PC-3 (cell line): ENCODE data around the gene MAMLD1. TPM values are rescaled to one million over a fixed set of nuclear protein-coding genes. Genes with fewer than 3 reads are reported as not detected.

Experiments used
- ATAC-seq: fragments of 200-7000 bp; cut with Tn5 transposase; 2 replicates; pipeline ENCODE4 v1.9.1; 2020; ENCODE audit warnings: mild to moderate bottlenecking, moderate library complexity
- BruUV-seq: library from RNA; stranded (reverse); fragments of 400-500 nt; replicated peaks from 2 replicates; lab custom pipeline; 2021; lab: Mats Ljungman, UMichigan
- CTCF ChIA-PET: fragments of 300-600 bp; sonication (Branson Sonifier 250); formaldehyde crosslinking; loops from one replicate; lab custom pipeline; 2022; ENCODE audit warnings: antibody characterized with exemption; lab: Charles Lee
- POLR2A ChIA-PET: fragments of 300-600 bp; sonication (Branson Sonifier 250); formaldehyde crosslinking; loops from one replicate; lab custom pipeline; 2022; ENCODE audit warnings: antibody characterized with exemption; ENCODE audit not compliant: unreplicated experiment; lab: Charles Lee
- DNase-seq: peaks from one replicate; pipeline ENCODE4 v3.0.0-alpha.2; 2015
- H2AFZ ChIP-seq: fragments of 300-600 bp; sonication (generic); 2 replicates; pipeline ENCODE4 v1.6.0; 2016; ENCODE audit warnings: antibody characterized with exemption, low read length
- H3F3A ChIP-seq: fragments of 300-600 bp; sonication (generic); one replicate; pipeline ENCODE4 v1.6.0; 2017; ENCODE audit warnings: antibody characterized with exemption, low read length, control low read depth, mild to moderate bottlenecking; ENCODE audit not compliant: unreplicated experiment
- H3K27ac ChIP-seq: fragments of 300-600 bp; sonication (generic); 2 replicates; pipeline ENCODE4 v1.5.1; 2016; ENCODE audit warnings: mild to moderate bottlenecking, low read length
- H3K27me3 ChIP-seq: fragments of 300-600 bp; sonication (generic); 2 replicates; pipeline ENCODE4 v1.6.1; 2016; ENCODE audit warnings: low read length, mixed read lengths
- H3K36me3 ChIP-seq: fragments of 300-600 bp; sonication (generic); 2 replicates; pipeline ENCODE4 v1.6.1; 2016; ENCODE audit warnings: low read depth, mixed run types, low read length, mixed read lengths
- H3K4me1 ChIP-seq: fragments of 300-600 bp; sonication (generic); 2 replicates; pipeline ENCODE4 v1.5.1; 2016; ENCODE audit warnings: low read length; ENCODE audit not compliant: insufficient read depth
- H3K4me2 ChIP-seq: fragments of 300-600 bp; sonication (generic); 2 replicates; pipeline ENCODE4 v1.6.0; 2016; ENCODE audit warnings: low read length
- H3K4me3 ChIP-seq: fragments of 300-600 bp; sonication (generic); 2 replicates; pipeline ENCODE4 v1.5.1; 2016; ENCODE audit warnings: mild to moderate bottlenecking, low read length, mixed read lengths
- H3K79me2 ChIP-seq: fragments of 300-600 bp; sonication (generic); 2 replicates; pipeline ENCODE4 v1.6.1; 2017; ENCODE audit warnings: low read length, mixed read lengths
- H3K9ac ChIP-seq: fragments of 300-600 bp; sonication (generic); 2 replicates; pipeline ENCODE4 v1.6.0; 2016; ENCODE audit warnings: mild to moderate bottlenecking, low read length
- H3K9me2 ChIP-seq: fragments of 300-600 bp; sonication (generic); replicated peaks from 2 replicates; pipeline ENCODE4 v1.6.1; 2016; ENCODE audit warnings: mixed run types, low read length, mixed read lengths
- H3K9me3 ChIP-seq: fragments of 300-600 bp; sonication (generic); 2 replicates; pipeline ENCODE4 v1.6.1; 2016; ENCODE audit warnings: low read length, mixed read lengths
- H4K20me1 ChIP-seq: fragments of 300-600 bp; sonication (generic); 2 replicates; pipeline ENCODE4 v1.6.1; 2016; ENCODE audit warnings: low read length, mixed read lengths
- EZH2 ChIP-seq: fragments of 300-600 bp; sonication (generic); IDR thresholded peaks from one replicate; pipeline ENCODE4 v1.6.1; 2017; ENCODE audit warnings: antibody characterized with exemption, mild to moderate bottlenecking, low read length; ENCODE audit not compliant: unreplicated experiment
- EZH2phosphoT487 ChIP-seq: fragments of 300-600 bp; sonication (generic); IDR thresholded peaks from 2 replicates; pipeline ENCODE4 v1.6.1; 2018; ENCODE audit warnings: mild to moderate bottlenecking, antibody characterized with exemption, low read length, borderline replicate concordance
- intact Hi-C: fragments of 100-400 bp; cut with micrococcal nuclease; formaldehyde crosslinking; loops from 2 replicates; pipeline ENCODE4 v1.9.0; 2023
- total RNA-seq: library from RNA; depleted of rRNA; stranded (reverse); fragments of >200 nt; gene quantifications from 2 replicates; pipeline ENCODE4 v1.2.3, GENCODE V29; 2014
- TF ChIP-seq, protein P1 (sequence below): fragments of 300-600 bp; sonication (generic); conservative IDR thresholded peaks from 2 replicates; pipeline ENCODE4 v1.5.1; 2017; ENCODE audit warnings: antibody characterized with exemption, low read depth, mild to moderate bottlenecking, low read length

Gene MAMLD1
- total RNA-seq, 1 experiment from 2014 or later: 2.8 TPM

DNA sequence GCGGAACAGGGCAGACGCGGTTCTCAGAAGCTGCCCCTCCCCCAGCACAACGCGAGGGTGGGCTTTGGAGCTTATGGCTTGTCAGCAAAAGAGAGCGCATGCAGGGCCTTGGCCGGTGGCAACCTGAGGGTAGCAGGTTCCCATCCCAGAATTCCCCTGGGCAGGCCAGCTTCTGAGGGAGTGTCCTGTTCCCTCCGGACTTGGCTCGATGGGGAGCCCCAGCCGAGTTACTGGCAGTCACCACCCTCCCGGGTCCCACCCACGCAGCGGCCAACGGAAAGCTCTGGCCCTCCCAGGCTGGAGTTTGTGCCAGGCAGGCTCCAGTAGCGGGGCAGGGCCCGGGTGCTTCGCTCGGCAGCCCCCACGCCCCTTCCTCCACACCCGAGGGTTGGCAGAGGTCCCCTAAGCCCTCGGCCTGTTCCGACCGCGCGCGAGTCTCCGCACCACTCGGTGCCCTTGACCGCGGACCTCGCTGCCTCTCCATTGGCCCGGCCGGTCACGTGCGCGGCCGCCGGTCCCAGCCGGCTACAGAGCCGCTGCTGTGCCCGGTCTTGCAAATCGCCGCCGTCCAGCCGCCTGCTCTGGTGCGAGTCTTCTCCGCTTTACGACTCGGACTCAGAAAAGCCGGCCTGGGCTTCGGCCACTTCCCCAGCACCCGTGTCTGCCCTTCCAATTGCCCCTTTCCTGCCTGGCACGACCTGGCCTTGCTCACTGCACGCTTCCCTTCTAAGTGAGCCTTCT lies 184.4 kb downstream of the MAMLD1 start:
- Histone ChIP-seq H3K27ac (no peak overlapping the region), H3K9me2 (no peaks in the 10 kb centered on the region), H4K20me1 (no peaks in the 10 kb centered on the region), H3K4me1 (peaks cover 12% of the 10 kb centered on the region), H3K9me3 (no peaks in the 10 kb centered on the region), H3K27me3 (no peaks in the 10 kb centered on the region), H3F3A (no peaks in the 10 kb centered on the region), H2AFZ (peak overlapping the region; percentile 52; the same call in 1 of the 2 replicates), H3K36me3 (no peaks in the 10 kb centered on the region), H3K9ac (no peak overlapping the region), H3K4me3 (no peak overlapping the region), H3K4me2 (no peak overlapping the region), H3K79me2 (no peaks in the 10 kb centered on the region)
- no TSS peak for BruUV-seq
- TF ChIP-seq EZH2: no peak
- TF ChIP-seq, protein P1, sequence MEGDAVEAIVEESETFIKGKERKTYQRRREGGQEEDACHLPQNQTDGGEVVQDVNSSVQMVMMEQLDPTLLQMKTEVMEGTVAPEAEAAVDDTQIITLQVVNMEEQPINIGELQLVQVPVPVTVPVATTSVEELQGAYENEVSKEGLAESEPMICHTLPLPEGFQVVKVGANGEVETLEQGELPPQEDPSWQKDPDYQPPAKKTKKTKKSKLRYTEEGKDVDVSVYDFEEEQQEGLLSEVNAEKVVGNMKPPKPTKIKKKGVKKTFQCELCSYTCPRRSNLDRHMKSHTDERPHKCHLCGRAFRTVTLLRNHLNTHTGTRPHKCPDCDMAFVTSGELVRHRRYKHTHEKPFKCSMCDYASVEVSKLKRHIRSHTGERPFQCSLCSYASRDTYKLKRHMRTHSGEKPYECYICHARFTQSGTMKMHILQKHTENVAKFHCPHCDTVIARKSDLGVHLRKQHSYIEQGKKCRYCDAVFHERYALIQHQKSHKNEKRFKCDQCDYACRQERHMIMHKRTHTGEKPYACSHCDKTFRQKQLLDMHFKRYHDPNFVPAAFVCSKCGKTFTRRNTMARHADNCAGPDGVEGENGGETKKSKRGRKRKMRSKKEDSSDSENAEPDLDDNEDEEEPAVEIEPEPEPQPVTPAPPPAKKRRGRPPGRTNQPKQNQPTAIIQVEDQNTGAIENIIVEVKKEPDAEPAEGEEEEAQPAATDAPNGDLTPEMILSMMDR: no peak
- TF ChIP-seq EZH2phosphoT487: no peak
- no peak for DNase-seq
- intact Hi-C loops: no loop called here
- peak; percentile 62 for ATAC-seq
- POLR2A ChIA-PET: no interaction called here
- CTCF ChIA-PET: no interaction called here

DNA sequence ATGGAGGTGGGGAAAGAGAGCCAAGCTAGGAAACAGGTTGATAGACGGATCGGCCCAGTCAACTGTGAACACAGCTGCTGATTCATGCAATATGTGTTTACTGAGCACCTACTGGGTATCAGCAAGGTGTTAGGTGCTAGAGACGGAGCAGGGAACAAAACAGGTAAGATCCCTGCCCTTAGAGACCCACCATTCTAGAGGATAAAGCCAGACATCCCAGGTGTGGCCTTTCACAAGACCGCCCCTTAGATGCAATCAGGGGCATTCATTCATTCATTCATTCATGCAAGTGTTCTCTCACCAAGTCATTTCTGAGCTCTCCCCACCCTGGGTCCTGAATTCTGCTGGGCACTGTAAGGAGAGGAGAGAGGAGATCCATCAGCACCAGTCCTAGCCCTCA lies 185.1 kb downstream of the MAMLD1 start:
- POLR2A ChIA-PET: no interaction called here
- Histone ChIP-seq H3K9ac (no peak overlapping the region), H4K20me1 (no peaks in the 10 kb centered on the region), H3K4me1 (peaks cover 12% of the 10 kb centered on the region), H3K36me3 (no peaks in the 10 kb centered on the region), H3K4me3 (no peak overlapping the region), H3K27me3 (no peaks in the 10 kb centered on the region), H3K4me2 (peak overlapping the region; percentile 34; the same call in 1 of the 2 replicates), H3K9me2 (no peaks in the 10 kb centered on the region), H3K79me2 (no peaks in the 10 kb centered on the region), H2AFZ (peak overlapping the region; percentile 52; the same call in 1 of the 2 replicates), H3K9me3 (no peaks in the 10 kb centered on the region), H3K27ac (no peak overlapping the region), H3F3A (no peaks in the 10 kb centered on the region)
- DNase-seq (no peak), ATAC-seq (no peak)
- CTCF ChIA-PET: no interaction called here
- BruUV-seq: no TSS peak
- intact Hi-C loops: no loop called here
- TF ChIP-seq, protein P1: no peak
- TF ChIP-seq EZH2 (no peak), EZH2phosphoT487 (no peak)

DNA sequence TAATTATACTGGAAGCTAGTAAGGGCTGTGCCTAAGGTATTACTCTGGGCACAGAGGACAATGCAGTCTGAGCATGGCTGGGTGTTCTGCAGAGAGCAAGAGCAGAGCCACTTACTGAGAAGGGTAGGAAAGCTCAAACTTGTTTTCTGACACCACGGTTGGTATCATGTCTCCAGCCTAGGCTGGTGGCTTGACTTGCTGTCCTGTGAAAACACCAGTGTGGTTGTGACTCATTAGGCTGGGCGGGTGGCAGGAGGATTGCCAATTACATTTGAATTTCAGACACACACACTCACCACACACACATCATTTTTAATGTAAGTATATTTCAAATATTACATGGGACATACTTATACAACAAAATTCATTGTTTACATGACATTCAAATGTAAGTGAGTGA lies 185.6 kb downstream of the MAMLD1 start:
- H3K9ac ChIP-seq: no peak overlapping the region
- no peaks in the 10 kb centered on the region for H4K20me1 ChIP-seq
- no peaks in the 10 kb centered on the region for H3K79me2 ChIP-seq
- ChIA-PET CTCF (no interaction called here), POLR2A (no interaction called here)
- no peak overlapping the region for H2AFZ ChIP-seq
- no peaks in the 10 kb centered on the region for H3K36me3 ChIP-seq
- no peaks in the 10 kb centered on the region for H3K27me3 ChIP-seq
- peak; percentile 66 for ATAC-seq
- H3K9me2 ChIP-seq: no peaks in the 10 kb centered on the region
- H3K27ac ChIP-seq: no peak overlapping the region
- peak overlapping the region; percentile 34; the same call in 1 of the 2 replicates for H3K4me2 ChIP-seq
- DNase-seq: peak; percentile 66
- TF ChIP-seq EZH2: no peak
- TF ChIP-seq, protein P1: no peak
- no peak for TF ChIP-seq EZH2phosphoT487
- H3F3A ChIP-seq: no peaks in the 10 kb centered on the region
- no peak overlapping the region for H3K4me3 ChIP-seq
- no TSS peak for BruUV-seq
- H3K9me3 ChIP-seq: no peaks in the 10 kb centered on the region
- intact Hi-C loops: no loop called here
- peaks cover 12% of the 10 kb centered on the region for H3K4me1 ChIP-seq
